GM12878 (cell line): ENCODE results near the gene P2RX1. TPM values are rescaled to one million over a fixed set of nuclear protein-coding genes. Genes with fewer than 3 reads are reported as not detected.
"Not testable (repeated sequence)": the region's sequence is repeated elsewhere in the genome, so short reads cannot be mapped to it uniquely, and the experiment has no call there.

ENCODE experiments used
- ATAC-seq: fragments of 200-7000 bp; cut with Tn5 transposase; 3 replicates; pipeline ENCODE4 v1.9.1; 2020; ENCODE audit warnings: mild to moderate bottlenecking, moderate library complexity
- BruUV-seq: library from RNA; stranded (reverse); fragments of 400-500 nt; replicated peaks from 2 replicates; lab custom pipeline; 2021; lab: Mats Ljungman, UMichigan
- CTCF ChIA-PET: fragments of 300-600 bp; sonication (Branson Sonifier 250); formaldehyde crosslinking; extraction: SDS; loops from one replicate; lab custom pipeline; 2021; ENCODE audit warnings: inconsistent platforms; lab: Yijun Ruan, JAX
- POLR2A ChIA-PET: fragments of 350-600 bp; formaldehyde crosslinking; extraction: SDS; loops from one replicate; lab custom pipeline; 2021; ENCODE audit warnings: inconsistent platforms; lab: Charles Lee
- RAD21 ChIA-PET: fragments of 300-600 bp; sonication (Branson Sonifier 250); formaldehyde crosslinking; loops from one replicate; lab custom pipeline; 2023; ENCODE audit warnings: antibody characterized with exemption; ENCODE audit not compliant: unreplicated experiment; lab: Charles Lee
- SMC1A ChIA-PET: fragments of 300-600 bp; sonication (Branson Sonifier 250); formaldehyde crosslinking; loops from one replicate; lab custom pipeline; 2023; ENCODE audit not compliant: unreplicated experiment, uncharacterized antibody; lab: Charles Lee
- DNase-seq: peaks from one replicate; pipeline ENCODE4 v3.0.0-alpha.2; 2011; ENCODE audit warnings: low read depth, low spot score
- FAIRE-seq: peaks from 3 replicates; lab custom pipeline; 2011; peaks lifted over from hg19 to GRCh38; lab: Jason Lieb, UNC
- H2AFZ ChIP-seq: 2 replicates; pipeline ENCODE4 v1.6.0; 2011; ENCODE audit warnings: low read depth, low read length, control low read depth; ENCODE audit not compliant: control insufficient read depth
- H3K27ac ChIP-seq: 2 replicates; pipeline ENCODE4 v1.5.1; 2011; ENCODE audit warnings: control low read depth; ENCODE audit not compliant: control insufficient read depth, insufficient read depth
- H3K27me3 ChIP-seq, 2 experiments: replicated peaks in 1 of 2; 2 replicates each; pipeline versions ENCODE4 v1.6.0 to v1.6.1; 2011; ENCODE audit warnings: low read length in 1 of 2; ENCODE audit not compliant: control insufficient read depth in 2 of 2, insufficient read depth in 2 of 2
- H3K36me3 ChIP-seq, 2 experiments: 2 replicates each; pipeline ENCODE4 v1.5.1; 2011; ENCODE audit warnings: low read length in 1 of 2; ENCODE audit not compliant: control insufficient read depth in 2 of 2, insufficient read depth in 2 of 2
- H3K4me1 ChIP-seq: 2 replicates; pipeline ENCODE4 v1.6.1; 2011; ENCODE audit warnings: mild to moderate bottlenecking, low read length, moderate library complexity, mixed read lengths; ENCODE audit not compliant: control insufficient read depth, insufficient read depth
- H3K4me2 ChIP-seq: 2 replicates; pipeline ENCODE4 v1.6.0; 2011; ENCODE audit warnings: control low read depth; ENCODE audit not compliant: control insufficient read depth, insufficient read depth
- H3K4me3 ChIP-seq: fragments of 200-600 bp; sonication (generic); 2 replicates; pipeline ENCODE4 v1.5.1; 2016
- H3K79me2 ChIP-seq: 2 replicates; pipeline ENCODE4 v1.6.0; 2011; ENCODE audit warnings: low read length; ENCODE audit not compliant: control insufficient read depth, insufficient read depth
- H3K9ac ChIP-seq: 2 replicates; pipeline ENCODE4 v1.8.0; 2011; ENCODE audit warnings: low read length, control low read depth, mixed read lengths; ENCODE audit not compliant: control insufficient read depth, insufficient read depth
- H3K9me3 ChIP-seq: replicated peaks from 3 replicates; pipeline ENCODE4 v1.5.1; 2011; ENCODE audit warnings: mild to moderate bottlenecking, low read length; ENCODE audit not compliant: control insufficient read depth, insufficient read depth
- H4K20me1 ChIP-seq: 2 replicates; pipeline ENCODE4 v1.6.0; 2011; ENCODE audit not compliant: control insufficient read depth, insufficient read depth
- ATF7 ChIP-seq: fragments of 450-650 bp; IDR thresholded peaks from 2 replicates; pipeline ENCODE4 v1.6.1; 2016; ENCODE audit warnings: low read depth, mild to moderate bottlenecking
- CEBPZ ChIP-seq: fragments of 150-350 bp; IDR thresholded peaks from 2 replicates; pipeline ENCODE4 v1.6.1; 2016; ENCODE audit warnings: low read depth, low read length
- CHD2 ChIP-seq: IDR thresholded peaks from 2 replicates; pipeline ENCODE4 v1.6.1; 2011; ENCODE audit warnings: low read depth, low read length, improper control_type of control experiment, borderline replicate concordance
- GABPA ChIP-seq: IDR thresholded peaks from 2 replicates; pipeline ENCODE4 v1.6.1; 2014; ENCODE audit warnings: antibody characterized with exemption, low read depth, mild to moderate bottlenecking, inconsistent platforms
- HSF1 ChIP-seq: fragments of 150-350 bp; IDR thresholded peaks from 2 replicates; pipeline ENCODE4 v1.6.1; 2014; ENCODE audit warnings: mild to moderate bottlenecking, low read depth, low read length
- MXI1 ChIP-seq: fragments of 150-350 bp; IDR thresholded peaks from 2 replicates; pipeline ENCODE4 v1.6.1; 2011; ENCODE audit warnings: low read depth, mild to moderate bottlenecking, inconsistent platforms, low read length, improper control_type of control experiment
- POLR2AphosphoS2 ChIP-seq: IDR thresholded peaks from 2 replicates; pipeline ENCODE4 v1.6.1; 2011; ENCODE audit warnings: low read depth, mild to moderate bottlenecking, low read length, improper control_type of control experiment, moderate library complexity
- WGBS: methylation state at CpG from one replicate; pipeline ENCODE4 v1.1.6; 2016; ENCODE audit warnings: low lambda C conversion rate; ENCODE audit not compliant: insufficient replicate concordance, insufficient coverage; ENCODE audit errors: missing lambda C conversion rate; 5-methylcytosine and 5-hydroxymethylcytosine counted together
- in situ Hi-C: fragments of 300-500 bp; cut with MboI; formaldehyde crosslinking; loops from 9 replicates; pipeline ENCODE4 v1.14.3; 2018; ENCODE audit warnings: mixed read lengths
- intact Hi-C: fragments of 100-400 bp; cut with micrococcal nuclease; formaldehyde crosslinking; loops from one replicate; pipeline ENCODE4 v1.14.2; 2022; ENCODE audit not compliant: unreplicated experiment
- polyA plus RNA-seq, 11 experiments: library from polyadenylated mRNA; depleted of rRNA in 4 of 11; unstranded in 6 of 11; stranded (reverse) in 5 of 11; fragments of >200 nt; fragmentation: Nextera tagmentation in 4 of 11; fragmentation: Illumina TruSeq in 1 of 11; extraction: Ambion mirVana in 4 of 11; extraction: Trizol in 1 of 11; gene quantifications; 1 replicate in 1 of 11; 2 replicates in 10 of 11; pipeline versions ENCODE4 v1.2.1 to v1.2.3, GENCODE V29; 2011 to 2016; ENCODE audit warnings: inconsistent platforms in 2 of 11, missing spikeins in 2 of 11, low read depth in 1 of 11
- total RNA-seq, 4 experiments: library from RNA; depleted of rRNA in 3 of 4; stranded (reverse); fragments of >200 nt in 3 of 4; fragmentation: Illumina TruSeq in 1 of 4; extraction: Trizol in 1 of 4; gene quantifications; 2 replicates each; pipeline versions ENCODE4 v1.2.1 to v1.2.3, GENCODE V29; 2013 to 2021
- TF ChIP-seq, protein P1 (sequence below): IDR thresholded peaks from 2 replicates; pipeline ENCODE4 v1.6.1; 2011; ENCODE audit warnings: borderline replicate concordance, low read depth, mild to moderate bottlenecking, moderate library complexity, low read length; ENCODE audit not compliant: insufficient read depth, poor library complexity, severe bottlenecking

The P2RX1 gene
- total and polyA plus RNA-seq, 10 of the 15 experiments (the other 5 are each of a cell fraction or from before 2014, with no cell fraction given): 0.12 to 6.2 (median 3.4) TPM

DNA sequence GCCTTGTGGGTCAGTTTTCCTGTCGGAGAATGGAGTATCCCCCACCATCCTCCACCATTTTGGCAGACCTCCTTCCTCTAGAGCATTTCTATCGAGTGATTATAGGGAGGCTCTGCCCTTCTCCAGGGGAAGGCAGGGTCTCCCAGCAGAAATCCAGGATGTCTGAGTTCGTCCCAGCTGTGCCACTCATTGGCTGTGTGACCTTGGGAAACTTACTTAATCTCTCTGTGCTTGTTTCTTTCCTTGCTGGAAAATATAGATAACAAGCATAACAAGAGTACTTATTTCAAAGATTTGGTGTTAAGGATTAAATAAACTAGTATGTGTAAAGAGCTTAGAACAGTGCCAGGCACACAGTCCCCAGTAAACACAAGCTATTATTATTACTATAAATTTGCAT is 33.2 kb upstream of the P2RX1 start (continued):
- TF ChIP-seq, protein P1, sequence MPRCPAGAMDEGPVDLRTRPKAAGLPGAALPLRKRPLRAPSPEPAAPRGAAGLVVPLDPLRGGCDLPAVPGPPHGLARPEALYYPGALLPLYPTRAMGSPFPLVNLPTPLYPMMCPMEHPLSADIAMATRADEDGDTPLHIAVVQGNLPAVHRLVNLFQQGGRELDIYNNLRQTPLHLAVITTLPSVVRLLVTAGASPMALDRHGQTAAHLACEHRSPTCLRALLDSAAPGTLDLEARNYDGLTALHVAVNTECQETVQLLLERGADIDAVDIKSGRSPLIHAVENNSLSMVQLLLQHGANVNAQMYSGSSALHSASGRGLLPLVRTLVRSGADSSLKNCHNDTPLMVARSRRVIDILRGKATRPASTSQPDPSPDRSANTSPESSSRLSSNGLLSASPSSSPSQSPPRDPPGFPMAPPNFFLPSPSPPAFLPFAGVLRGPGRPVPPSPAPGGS: no peak
- no peak for TF ChIP-seq CHD2

DNA sequence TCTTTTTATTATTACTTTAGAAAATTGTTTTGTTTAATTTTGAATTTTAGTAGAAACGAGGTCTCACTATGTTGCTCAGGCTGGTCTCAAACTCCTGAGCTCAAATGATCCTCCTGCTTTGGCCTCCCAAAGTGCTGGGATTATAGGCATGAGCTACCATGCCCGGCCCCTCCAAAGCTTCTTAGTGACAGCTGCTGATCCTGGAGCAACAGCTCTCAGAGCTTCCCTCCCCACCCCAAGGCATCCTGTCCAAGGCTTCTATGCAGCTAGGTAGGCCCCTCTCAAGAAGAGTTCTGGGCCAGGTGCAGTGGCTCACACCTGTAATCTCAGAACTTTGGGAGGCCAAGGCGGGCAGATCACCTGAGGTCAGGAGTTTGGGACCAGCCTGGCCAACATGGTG is 32.3 kb upstream of the P2RX1 start:
- H3K79me2 ChIP-seq, H4K20me1 ChIP-seq, H3K4me2 ChIP-seq, H3K9me3 ChIP-seq, H3K4me3 ChIP-seq, H3K9ac ChIP-seq, intact Hi-C loops, BruUV-seq, RAD21 ChIA-PET, H3K27ac ChIP-seq, POLR2A ChIA-PET, H3K27me3 ChIP-seq, H2AFZ ChIP-seq, H3K4me1 ChIP-seq, FAIRE-seq, in situ Hi-C loops, DNase-seq, ATAC-seq: not testable (repeated sequence)
- 95% methylated on average over 3 of the region's 3 CpGs for WGBS
- peaks cover 14 to 25% of the 10 kb centered on the region in 2 experiments; a peak in 3 of 4 replicates for H3K36me3 ChIP-seq
- ChIA-PET CTCF (interaction anchor here (1.5 kb wide), 1 partner anchor 252 kb away, joined by 3 read pairs; no protein-coding TSS in a partner anchor), SMC1A (interaction anchor here (1.1 to 1.4 kb wide), 2 partner anchors 8 to 17 kb away, joined by 3 to 4 read pairs; no protein-coding TSS in a partner anchor)

DNA sequence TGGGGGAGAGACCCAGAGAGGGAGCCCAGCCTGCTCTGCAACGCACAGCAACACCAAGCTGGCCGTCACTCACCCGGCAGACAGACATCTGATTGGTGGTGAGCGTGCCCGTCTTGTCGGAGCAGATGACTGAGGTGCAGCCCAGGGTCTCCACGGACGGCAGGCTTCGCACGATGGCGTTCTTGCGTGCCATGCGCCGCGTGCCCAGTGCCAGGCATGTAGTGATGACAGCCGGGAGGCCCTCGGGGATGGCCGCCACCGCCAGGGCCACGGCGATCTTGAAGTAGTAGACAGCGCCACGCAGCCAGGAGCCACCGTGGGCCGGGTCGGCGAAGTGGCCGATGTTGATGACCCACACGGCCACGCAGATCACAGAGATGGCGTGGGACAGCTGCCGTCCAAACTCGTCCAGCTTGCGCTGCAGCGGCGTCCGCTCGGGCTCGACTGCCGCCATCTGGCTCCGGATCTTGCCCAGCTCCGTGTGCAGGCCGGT is 31.1 kb upstream of the P2RX1 start:
- DNase-seq: no peak
- no peak for FAIRE-seq
- H3K4me2 ChIP-seq: no peak overlapping the region
- no peaks in the 10 kb centered on the region for H3K79me2 ChIP-seq
- ChIA-PET CTCF (no interaction called here), POLR2A (no interaction called here), RAD21 (no interaction called here), SMC1A (no interaction called here)
- peaks cover 14 to 29% of the 10 kb centered on the region in 2 experiments; a peak in 3 of 4 replicates for H3K36me3 ChIP-seq
- no peak overlapping the region for H2AFZ ChIP-seq
- H3K4me1 ChIP-seq: no peaks in the 10 kb centered on the region
- 96% methylated on average over 43 of the region's 43 CpGs for WGBS
- no peak overlapping the region for H3K27ac ChIP-seq
- no peak overlapping the region for H3K9ac ChIP-seq
- H4K20me1 ChIP-seq: no peaks in the 10 kb centered on the region
- in situ Hi-C loops (no loop called here), intact Hi-C loops (no loop called here)
- H3K4me3 ChIP-seq: no peak overlapping the region
- BruUV-seq: no TSS peak
- H3K27me3 ChIP-seq: no peaks in the 10 kb centered on the region
- no peak for ATAC-seq
- H3K9me3 ChIP-seq: no peaks in the 10 kb centered on the region; the same call in 2 of the 3 replicates
- TF ChIP-seq ATF7 (no peak), CEBPZ (no peak), MXI1 (no peak), GABPA (no peak), HSF1 (no peak), POLR2AphosphoS2 (no peak)
